SK-N-SH treated with all-trans-retinoic acid at 6 μM for 48 hours (cell line): ENCODE results near the gene GOT1.

Experiments used
- GLIS3 ChIP-seq: fragments of 250-450 bp; sonication (Bioruptor Pico); IDR thresholded peaks from 2 replicates; pipeline ENCODE4 v1.5.0; 2020; ENCODE audit warnings: mild to moderate bottlenecking, moderate library complexity
- ZC3H10 ChIP-seq: fragments of 250-450 bp; sonication (Bioruptor Pico); IDR thresholded peaks from 2 replicates; pipeline ENCODE4 v1.5.1; 2021; ENCODE audit warnings: mild to moderate bottlenecking, moderate library complexity
- ZFP3 ChIP-seq: fragments of 250-450 bp; sonication (Bioruptor Pico); IDR thresholded peaks from 2 replicates; pipeline ENCODE4 v1.5.0; 2020; ENCODE audit warnings: mild to moderate bottlenecking, moderate library complexity
- ZFP30 ChIP-seq: fragments of 450-650 bp; formaldehyde crosslinking; IDR thresholded peaks from 2 replicates; pipeline ENCODE4 v1.5.0; 2022; ENCODE audit warnings: mild to moderate bottlenecking, moderate library complexity
- ZNF565 ChIP-seq: fragments of 450-650 bp; formaldehyde crosslinking; conservative IDR thresholded peaks from 2 replicates; pipeline ENCODE4 v1.5.0; 2020; ENCODE audit warnings: low read depth, mild to moderate bottlenecking, moderate library complexity

GRCh38 chr10:99375426-99375825 lies 55.0 kb downstream of the GOT1 start:
- no peak for TF ChIP-seq ZFP3 (CRISPR knock-in tag)
- no peak for TF ChIP-seq ZNF565 (CRISPR knock-in tag)
- no peak for TF ChIP-seq ZC3H10 (CRISPR knock-in tag)
- TF ChIP-seq ZFP30 (CRISPR knock-in tag): no peak
- no peak for TF ChIP-seq GLIS3 (CRISPR knock-in tag)
